Nucleus accumbens (tissue), 56 donors: Measurements from ENCODE around the gene HAVCR2.
A peak's percentile ranks its signal among the peaks of the same experiment; 100 is the strongest.
"Not testable (repeated sequence)": the region's sequence is repeated elsewhere in the genome, so short reads cannot be mapped to it uniquely, and the experiment has no call there.

ENCODE experiments used
- DNase-seq, 56 donors: peaks; one replicate each; lab custom pipeline; 2025; lab: John Stamatoyannopoulos, UW

The HAVCR2 gene

GRCh38 chr5:157100140-157100679 is 8.6 kb downstream of the HAVCR2 start:
- DNase-seq = peak in 1 of 56 donors; percentile 11

DNA sequence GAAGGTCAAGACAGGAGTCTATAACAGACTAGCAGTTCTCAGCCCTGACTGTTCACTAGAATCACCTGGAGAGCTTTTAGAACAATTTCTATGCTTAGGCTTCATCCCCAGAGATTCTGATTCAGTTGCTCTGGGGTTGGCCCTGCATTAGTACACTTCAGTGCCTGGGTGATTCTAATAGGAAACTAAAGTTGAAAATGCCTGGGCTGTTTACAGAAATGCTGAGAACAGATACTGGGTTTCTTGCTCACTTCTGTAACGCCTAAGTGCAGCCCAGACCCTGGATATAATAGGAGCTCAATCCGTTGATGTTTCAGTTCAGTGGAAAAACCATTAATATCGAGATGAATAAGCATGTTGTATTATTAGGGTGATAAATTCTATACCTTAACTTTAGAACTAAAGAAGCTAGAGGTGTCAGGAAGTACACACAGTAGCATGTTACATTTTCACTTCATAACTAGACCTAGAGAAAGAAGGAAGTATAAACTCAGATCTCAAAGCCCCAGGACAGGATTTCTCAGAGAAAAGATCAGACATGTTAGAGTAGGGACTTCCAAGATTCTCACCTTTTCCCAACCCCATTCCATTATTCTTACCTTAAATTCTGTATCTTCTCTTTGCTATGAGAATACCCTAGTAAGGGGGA is 20.4 kb downstream of the HAVCR2 start:
- DNase-seq = no peak

DNA sequence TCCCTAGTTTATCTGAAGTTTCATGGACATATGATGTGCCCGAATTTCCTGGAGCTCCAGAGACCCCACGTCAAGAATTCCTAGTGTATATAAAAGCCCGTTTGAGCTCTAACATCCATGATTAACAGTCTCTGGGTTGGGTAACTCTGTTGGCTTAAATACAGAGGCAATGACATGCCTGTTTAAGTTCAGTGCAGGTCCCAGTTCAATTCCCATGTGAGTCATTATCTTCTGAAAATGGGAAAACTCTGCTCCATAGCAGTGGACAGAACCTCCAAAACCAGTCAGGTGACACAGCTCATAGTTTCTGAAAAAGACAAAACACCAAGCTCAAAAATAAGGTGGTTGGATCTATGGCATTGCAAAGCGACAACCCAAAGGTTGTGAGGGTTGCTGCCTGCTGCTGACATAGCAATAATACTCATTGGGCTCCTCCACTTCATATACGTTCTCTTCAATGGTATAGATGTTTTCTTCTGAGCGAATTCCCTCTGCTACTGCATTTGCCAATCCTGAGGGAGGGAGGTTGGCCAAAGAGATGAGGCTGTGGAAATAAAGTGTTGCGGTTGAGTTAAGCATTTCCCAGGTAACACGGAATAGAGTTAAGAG is 22.0 kb downstream of the HAVCR2 start:
- no peak for DNase-seq

DNA sequence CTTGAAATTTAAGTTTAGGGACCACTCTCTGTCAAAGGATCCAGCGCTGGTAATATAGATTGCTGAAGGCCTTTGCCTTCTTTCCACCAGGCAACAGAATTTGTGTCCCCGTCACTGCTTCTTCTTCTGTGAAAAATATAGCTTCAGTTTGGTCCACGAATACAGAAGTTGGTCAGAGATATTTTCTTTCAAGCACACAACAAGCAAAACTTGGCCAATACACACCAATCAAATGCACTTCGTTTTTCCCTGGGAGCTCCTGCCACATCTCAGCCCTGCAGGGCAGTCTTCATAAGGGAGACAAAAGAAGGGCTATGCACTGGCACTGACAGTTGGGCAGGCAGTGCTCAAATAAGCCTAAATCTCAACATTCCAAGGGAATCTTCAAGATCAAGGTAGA is 22.9 kb downstream of the HAVCR2 start:
- DNase-seq = no peak

GRCh38 chr5:157080286-157080685 is 28.6 kb downstream of the HAVCR2 start:
- DNase-seq = peak in 2 of 56 donors; percentile 3 to 20

DNA sequence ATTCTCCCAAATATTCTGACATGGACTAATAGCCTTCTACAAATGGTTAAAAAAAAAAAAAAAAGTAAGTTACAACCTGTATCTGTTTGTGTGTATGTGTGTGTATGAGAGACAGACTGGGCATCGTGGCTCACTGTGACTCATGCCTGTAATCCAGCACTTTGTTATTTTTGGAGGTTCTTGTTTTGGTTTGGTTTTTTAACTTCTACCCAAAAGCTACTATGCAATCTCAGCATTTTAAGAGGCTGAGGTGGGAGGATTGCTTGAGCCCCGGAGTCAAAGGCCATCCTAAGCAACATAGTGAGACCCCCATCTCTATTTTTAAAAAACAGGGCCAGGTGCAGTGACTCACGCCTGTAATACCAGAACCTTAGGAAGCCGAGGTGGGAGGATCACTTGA is 32.3 kb downstream of the HAVCR2 start:
- DNase-seq = no peak

DNA sequence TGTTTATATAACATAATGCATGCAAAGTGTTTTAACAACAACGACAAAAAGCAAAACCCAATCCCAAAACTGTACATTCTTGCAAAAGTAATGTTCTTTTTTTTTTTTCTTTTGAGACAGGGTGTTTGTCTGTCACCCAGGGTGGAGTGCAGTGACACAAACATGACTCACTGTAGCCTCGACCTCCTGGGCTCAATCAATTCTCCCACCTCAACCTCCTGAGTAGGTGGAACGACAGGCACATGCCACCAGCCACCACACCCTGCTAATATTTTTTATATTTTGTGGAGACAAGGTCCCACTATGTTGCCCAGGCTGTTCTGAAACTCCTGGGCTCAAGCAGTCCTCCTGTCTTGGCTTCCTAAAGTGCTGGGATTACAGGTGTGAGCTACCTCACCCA is 36.3 kb downstream of the HAVCR2 start:
- DNase-seq = no peak

DNA sequence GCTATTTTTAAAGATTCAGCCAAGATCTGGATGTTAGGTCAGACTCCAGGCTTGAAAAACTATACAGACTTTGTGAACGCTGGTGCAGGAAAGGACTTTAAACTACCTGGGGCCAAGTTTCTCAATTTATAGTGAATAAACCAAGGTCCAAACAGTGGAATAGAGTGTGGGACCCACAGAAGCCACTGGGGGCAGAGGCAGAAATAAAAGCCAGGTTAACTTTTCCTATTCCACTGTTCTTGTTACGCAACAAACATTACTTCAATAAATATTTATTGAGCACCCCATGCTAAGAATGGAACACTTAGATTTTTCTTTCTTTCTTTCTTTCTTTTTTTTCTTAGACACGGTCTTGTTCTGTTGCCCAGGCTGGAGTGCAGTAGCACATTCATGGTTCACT is 38.9 kb downstream of the HAVCR2 start:
- no peak for DNase-seq

DNA sequence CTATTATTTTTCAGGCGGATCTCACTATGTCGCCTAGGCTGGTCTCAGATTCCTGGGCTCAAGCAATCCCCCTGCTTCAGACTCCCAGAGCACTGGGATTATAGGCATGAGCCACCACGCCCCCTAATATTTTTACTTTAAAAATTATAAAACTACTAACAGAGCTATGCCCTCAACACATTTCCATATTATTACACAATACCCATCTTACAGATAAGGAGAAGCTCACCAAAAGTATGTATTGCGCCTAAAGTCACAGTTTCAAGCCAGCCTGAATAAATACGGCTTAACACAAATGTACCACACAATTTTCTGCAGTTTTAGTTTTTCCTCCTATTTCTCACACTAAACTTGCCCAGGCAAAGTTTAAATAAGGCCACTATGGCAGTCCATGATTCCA is 40.1 kb downstream of the HAVCR2 start:
- DNase-seq = no peak

DNA sequence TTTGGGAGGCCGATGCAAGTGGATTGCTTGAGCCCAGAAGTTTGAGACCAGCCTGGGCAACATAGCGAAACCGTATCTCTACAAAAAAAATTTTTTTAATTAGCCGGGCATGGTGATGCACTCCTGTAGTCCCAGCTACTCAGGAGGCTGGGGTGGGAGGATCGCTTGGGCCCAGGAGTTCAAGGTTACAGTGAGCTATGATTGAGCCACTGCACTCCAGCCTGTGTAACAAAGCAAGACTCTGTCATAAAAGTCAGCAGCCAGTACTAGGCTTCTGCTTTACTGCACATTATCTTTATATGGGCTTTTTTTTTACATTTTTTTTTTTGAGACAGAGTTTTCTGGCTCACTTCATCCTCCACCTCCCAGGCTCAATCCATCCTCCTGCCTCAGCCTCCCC is 40.5 kb downstream of the HAVCR2 start:
- DNase-seq = no peak

DNA sequence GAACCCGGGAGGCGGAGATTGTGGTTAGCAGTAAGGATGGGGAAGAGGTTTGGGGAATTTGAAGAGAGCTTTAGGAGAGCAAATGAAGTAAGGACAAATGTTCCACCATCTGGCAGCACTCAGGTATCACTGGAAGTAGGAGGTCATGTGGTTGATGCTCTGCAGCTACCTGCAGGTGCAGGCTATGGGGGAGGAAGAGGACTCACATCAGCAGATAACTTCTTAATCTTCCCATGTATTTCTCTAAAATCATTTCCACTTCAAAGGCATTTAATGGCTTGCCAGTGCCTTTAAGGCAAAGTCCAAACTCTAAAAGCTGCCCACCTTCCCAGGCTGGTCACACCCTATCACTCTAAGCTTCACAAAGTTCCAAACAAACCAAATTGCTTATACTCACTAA is 41.8 kb downstream of the HAVCR2 start:
- DNase-seq = no peak

DNA sequence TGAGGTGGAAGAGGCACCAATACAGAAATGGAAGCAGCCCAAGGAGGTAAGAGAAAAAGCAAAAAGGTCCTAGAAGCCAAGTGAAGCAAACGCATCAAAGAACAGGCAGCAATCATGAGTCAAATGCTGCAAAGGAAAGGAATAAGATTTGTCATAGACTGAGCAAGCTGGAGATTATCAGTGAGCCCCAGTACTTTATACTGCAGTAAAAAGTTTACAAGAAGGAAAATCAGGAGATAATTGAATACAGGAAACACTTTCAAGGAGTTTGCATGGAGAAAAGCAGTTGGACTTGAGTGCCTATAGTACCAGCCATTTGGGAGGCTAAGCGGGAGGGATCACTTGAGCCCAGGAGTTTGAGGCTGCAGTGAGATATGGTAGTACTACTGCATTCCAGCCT is 42.8 kb downstream of the HAVCR2 start:
- DNase-seq = no peak

- DNase-seq = no peak
Measured at GRCh38 chr5:157063776-157064430, 44.9 kb downstream of the HAVCR2 start.

GRCh38 chr5:157059891-157060290 is 49.0 kb downstream of the HAVCR2 start:
- no peak for DNase-seq

DNA sequence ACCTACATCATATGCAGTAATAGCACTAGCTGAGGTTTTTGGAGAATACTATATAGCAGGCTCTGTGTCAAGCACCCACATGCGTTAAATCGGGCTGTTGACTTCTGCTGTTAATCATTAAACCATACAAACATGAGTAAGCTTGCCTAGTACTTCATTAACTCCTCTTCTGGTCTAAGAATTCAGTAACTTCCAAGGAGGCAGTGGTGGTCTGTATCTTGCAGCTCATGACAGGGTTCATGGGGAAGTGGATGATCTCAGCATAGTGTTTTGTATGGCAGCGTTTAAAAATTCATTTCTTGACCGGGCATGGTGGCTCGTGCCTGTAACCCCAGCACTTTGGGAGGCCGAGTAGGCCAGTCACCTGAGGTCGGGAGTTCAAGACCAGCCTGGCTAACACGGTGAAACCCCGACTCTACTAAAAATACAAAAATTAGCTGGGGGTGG is 49.7 kb downstream of the HAVCR2 start, which contains the start of gene HAVCR1:
TSS of gene HAVCR1 (minus strand) at position 24 of the 447 bp plus-strand sequence. CDS start 1,173 bp downstream, outside the sequence.
- no peak for DNase-seq

- DNase-seq = no peak
Measured at GRCh38 chr5:157057459-157058370, 51.1 kb downstream of the HAVCR2 start.

GRCh38 chr5:157056848-157057247 is 52.0 kb downstream of the HAVCR2 start:
- DNase-seq = not testable (repeated sequence)

- no peak for DNase-seq
Measured at GRCh38 chr5:157051604-157052245, 57.1 kb downstream of the HAVCR2 start.

DNA sequence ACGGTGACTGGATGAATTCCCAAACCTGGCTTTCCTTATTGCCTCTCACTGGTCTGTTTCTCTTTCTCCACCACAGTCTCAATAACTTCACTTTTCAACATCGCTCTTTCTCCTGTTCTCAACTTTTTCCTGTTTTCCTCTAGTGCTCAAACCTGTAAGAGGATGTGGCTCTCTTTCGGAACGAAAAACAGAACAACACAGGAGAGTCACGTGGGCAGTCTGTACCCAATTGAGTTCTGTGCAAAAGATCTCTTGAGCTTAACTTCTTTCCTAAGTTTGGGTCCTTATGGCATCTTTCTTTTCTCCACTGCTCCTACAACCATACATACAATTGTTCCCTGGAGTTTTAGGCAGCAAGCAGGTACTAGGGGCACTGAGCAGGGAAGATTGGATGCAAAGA is 58.8 kb downstream of the HAVCR2 start:
- no peak for DNase-seq

GRCh38 chr5:157049605-157050004 is 59.2 kb downstream of the HAVCR2 start:
- no peak for DNase-seq
